ENCODE data around the gene LRRC73. TPM values are rescaled to one million over a fixed set of nuclear protein-coding genes. Genes with fewer than 3 reads are reported as not detected.
"Not testable (repeated sequence)": the region's sequence is repeated elsewhere in the genome, so short reads cannot be mapped to it uniquely, and the experiment has no call there.

LRRC73 gene
- total RNA-seq, 1 donor, result 0.63 TPM

GRCh38 chr6:43461936-43462335, 48.2 kb downstream of the LRRC73 start:
- no peak for DNase-seq (ENCODE audit: low read depth)
- H3K4me3 ChIP-seq (ENCODE audit: low read depth, low read length), result no peak overlapping the region
- no peak for TF ChIP-seq CTCF (IDR thresholded peaks at IDR 0.05; ENCODE audit: insufficient read depth, low read length)

DNA sequence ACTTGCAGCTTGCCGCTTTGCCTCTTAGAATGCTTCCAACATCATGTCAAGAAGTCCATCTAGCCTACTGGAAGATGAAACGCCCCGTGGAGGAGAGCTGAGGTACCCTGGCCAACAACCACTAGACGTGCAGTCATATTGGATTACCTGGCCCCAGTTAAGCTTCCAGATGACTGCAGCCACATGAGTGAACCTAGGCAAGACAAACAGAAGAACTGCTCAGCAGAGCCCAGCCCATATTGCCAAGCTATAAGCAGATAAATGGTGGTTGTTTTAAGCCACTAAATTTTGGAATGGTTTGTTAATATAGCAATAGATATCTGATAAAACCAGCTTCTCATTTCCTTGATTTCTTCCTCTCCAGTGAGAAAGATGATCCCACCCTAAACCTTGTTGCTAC, 50.1 kb downstream of the LRRC73 start:
- no peak overlapping the region for H3K4me3 ChIP-seq (ENCODE audit: low read depth, low read length)
- no peak for DNase-seq (ENCODE audit: low read depth)
- TF ChIP-seq CTCF (IDR thresholded peaks at IDR 0.05; ENCODE audit: insufficient read depth, low read length), result no peak

GRCh38 chr6:43459535-43459934, 50.6 kb downstream of the LRRC73 start:
- no peak overlapping the region for H3K4me3 ChIP-seq (ENCODE audit: low read depth, low read length)
- DNase-seq (ENCODE audit: low read depth), result no peak
- TF ChIP-seq CTCF (IDR thresholded peaks at IDR 0.05; ENCODE audit: insufficient read depth, low read length), result no peak

DNA sequence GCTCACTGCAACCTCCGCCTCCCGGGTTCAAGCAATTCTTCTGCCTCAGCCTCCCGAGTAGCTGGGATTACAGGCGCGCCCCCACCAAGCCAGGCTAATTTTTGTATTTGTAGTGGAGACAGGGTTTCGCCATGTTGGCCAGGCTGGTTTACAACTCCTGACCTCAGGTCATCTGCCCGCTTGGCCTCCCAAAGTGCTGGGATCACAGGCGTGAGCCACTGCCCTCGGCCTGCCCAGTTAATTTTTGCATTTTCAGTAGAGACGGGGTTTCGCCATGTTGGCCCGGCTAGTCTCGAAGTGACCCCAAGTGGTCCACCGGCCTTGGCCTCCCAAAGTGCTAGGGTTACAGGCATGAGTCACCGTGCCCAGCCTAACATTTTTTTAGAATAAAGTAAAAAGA, 52.0 kb downstream of the LRRC73 start:
- not testable (repeated sequence) for H3K4me3 ChIP-seq (ENCODE audit: low read depth, low read length); DNase-seq (ENCODE audit: low read depth)

DNA sequence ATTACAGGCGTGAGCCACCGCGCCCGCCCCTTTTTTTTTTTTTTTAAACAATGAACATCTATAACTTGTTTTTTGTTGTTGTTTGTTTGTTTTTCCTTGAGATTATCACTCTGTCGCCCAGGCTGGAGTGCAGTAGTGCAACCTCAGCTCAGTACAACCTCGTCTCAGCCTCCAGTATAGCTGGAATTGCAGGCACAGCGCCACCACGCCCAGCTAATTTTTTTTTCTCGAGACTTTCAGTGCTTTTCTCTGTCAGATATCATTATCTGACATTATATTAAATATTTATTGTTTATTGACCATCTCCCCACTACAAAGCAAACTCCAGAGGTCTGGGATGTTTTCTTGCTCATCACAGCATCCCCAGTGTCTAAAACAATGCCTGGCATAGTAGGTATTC, 52.5 kb downstream of the LRRC73 start:
- no peak overlapping the region for H3K4me3 ChIP-seq (ENCODE audit: low read depth, low read length)
- no peak for DNase-seq (ENCODE audit: low read depth)
- TF ChIP-seq CTCF (IDR thresholded peaks at IDR 0.05; ENCODE audit: insufficient read depth, low read length), result no peak

Small RNA genes lying within 50 kb of the gene (small RNA-seq; reads per million reads assigned to genes)
- gene RF00426 (not detected), gene RNU6-1113P (not detected)

Other genes starting within 250 kb of the LRRC73 start
- gene SLC22A7, start 212.1 kb downstream of the LRRC73 start, total RNA-seq (ENCODE audit: low replicate concordance), result not detected in 2 replicates
- not detected in 2 replicates for gene CRIP3, start 201.5 kb downstream of the LRRC73 start, total RNA-seq (ENCODE audit: low replicate concordance)
- 14.2 and 19.6 TPM in 2 replicates for gene ZNF318, start 140.7 kb downstream of the LRRC73 start, total RNA-seq (ENCODE audit: low replicate concordance)
- 12.0 and 25.8 TPM in 2 replicates for gene ABCC10, start 82.8 kb downstream of the LRRC73 start, total RNA-seq (ENCODE audit: low replicate concordance)
- 0.36 and 0.98 TPM in 2 replicates for gene DLK2, start 54.8 kb downstream of the LRRC73 start, total RNA-seq (ENCODE audit: low replicate concordance)
- gene TJAP1, start 32.8 kb downstream of the LRRC73 start, total RNA-seq (ENCODE audit: low replicate concordance), result 14.2 and 24.4 TPM in 2 replicates
- gene YIPF3, start 6.6 kb upstream of the LRRC73 start, total RNA-seq (ENCODE audit: low replicate concordance), result 71.6 and 94.4 TPM in 2 replicates
- 27.0 and 45.7 TPM in 2 replicates for gene POLR1C, start 6.7 kb upstream of the LRRC73 start, total RNA-seq (ENCODE audit: low replicate concordance)
- 17.6 and 29.0 TPM in 2 replicates for gene XPO5, start 65.7 kb upstream of the LRRC73 start, total RNA-seq (ENCODE audit: low replicate concordance)
- 12.4 and 30.6 TPM in 2 replicates for gene POLH, start 65.8 kb upstream of the LRRC73 start, total RNA-seq (ENCODE audit: low replicate concordance)
- 32.5 and 61.2 TPM in 2 replicates for gene GTPBP2, start 118.9 kb upstream of the LRRC73 start, total RNA-seq (ENCODE audit: low replicate concordance)
- gene MAD2L1BP, start 125.5 kb upstream of the LRRC73 start, total RNA-seq (ENCODE audit: low replicate concordance), result 8.3 and 20.6 TPM in 2 replicates
- 0.18 and 0.57 TPM in 2 replicates for gene RSPH9, start 134.7 kb upstream of the LRRC73 start, total RNA-seq (ENCODE audit: low replicate concordance)
- 22.6 and 32.4 TPM in 2 replicates for gene MRPS18A, start 177.4 kb upstream of the LRRC73 start, total RNA-seq (ENCODE audit: low replicate concordance)